Measurements from ENCODE around the gene FBXO36. TPM values are rescaled to one million over a fixed set of nuclear protein-coding genes. Genes with fewer than 3 reads are reported as not detected.
A peak's percentile ranks its signal among the peaks of the same experiment; 100 is the strongest.

The FBXO36 gene
- total RNA-seq, 4 donors from 2014 or later = 0.88 to 8.8 (median 5.4) TPM

DNA sequence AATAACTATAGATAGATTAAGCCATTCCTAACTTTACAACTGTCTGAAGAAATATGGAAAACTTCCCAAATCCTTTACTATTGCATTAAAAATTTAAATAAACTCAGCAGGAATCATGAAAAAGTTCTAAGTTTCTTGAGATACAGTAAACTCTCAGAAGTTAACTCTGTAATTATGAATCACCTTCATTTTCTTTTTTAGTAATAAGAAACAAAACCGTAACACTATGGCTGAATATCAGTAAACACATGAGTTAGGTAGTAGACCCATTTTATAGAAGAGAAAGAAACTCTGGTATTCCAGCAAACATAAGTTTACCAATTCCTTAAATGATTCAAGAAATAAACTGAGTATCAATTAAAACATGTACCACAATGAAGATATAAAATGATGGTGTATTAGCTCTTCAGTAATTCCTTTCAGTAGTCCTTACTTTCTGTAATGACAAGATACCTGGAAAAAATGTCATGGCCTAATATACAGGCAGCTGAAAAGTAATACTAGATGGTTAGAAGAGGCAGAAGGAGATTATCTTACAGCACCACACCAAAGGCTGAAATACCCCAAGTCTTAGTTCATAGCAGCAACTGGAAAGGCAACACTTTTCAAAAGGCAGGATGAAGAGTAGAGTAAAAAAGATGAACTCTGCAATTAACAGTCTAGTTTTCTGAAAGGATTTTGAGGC, 12.0 kb upstream of the FBXO36 start:
- Histone ChIP-seq H3K4me1 (peaks cover 0 to 12% of the 10 kb centered on the region in 2 donors), H3K27ac (no peak overlapping the region), H3K36me3 (no peaks in the 10 kb centered on the region), H3K9me3 (no peaks in the 10 kb centered on the region), H3K27me3 (no peaks in the 10 kb centered on the region), H3K4me3 (no peak overlapping the region)
- DNase-seq = no peak
- intact Hi-C loops (cut with DNase I; ENCODE audit: low total_unique reads) = no loop called here
- TF ChIP-seq POLR2A (IDR thresholded peaks at IDR 0.05) = no peak
- TF ChIP-seq, protein P1, sequence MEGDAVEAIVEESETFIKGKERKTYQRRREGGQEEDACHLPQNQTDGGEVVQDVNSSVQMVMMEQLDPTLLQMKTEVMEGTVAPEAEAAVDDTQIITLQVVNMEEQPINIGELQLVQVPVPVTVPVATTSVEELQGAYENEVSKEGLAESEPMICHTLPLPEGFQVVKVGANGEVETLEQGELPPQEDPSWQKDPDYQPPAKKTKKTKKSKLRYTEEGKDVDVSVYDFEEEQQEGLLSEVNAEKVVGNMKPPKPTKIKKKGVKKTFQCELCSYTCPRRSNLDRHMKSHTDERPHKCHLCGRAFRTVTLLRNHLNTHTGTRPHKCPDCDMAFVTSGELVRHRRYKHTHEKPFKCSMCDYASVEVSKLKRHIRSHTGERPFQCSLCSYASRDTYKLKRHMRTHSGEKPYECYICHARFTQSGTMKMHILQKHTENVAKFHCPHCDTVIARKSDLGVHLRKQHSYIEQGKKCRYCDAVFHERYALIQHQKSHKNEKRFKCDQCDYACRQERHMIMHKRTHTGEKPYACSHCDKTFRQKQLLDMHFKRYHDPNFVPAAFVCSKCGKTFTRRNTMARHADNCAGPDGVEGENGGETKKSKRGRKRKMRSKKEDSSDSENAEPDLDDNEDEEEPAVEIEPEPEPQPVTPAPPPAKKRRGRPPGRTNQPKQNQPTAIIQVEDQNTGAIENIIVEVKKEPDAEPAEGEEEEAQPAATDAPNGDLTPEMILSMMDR (IDR thresholded peaks at IDR 0.05) = no peak

DNA sequence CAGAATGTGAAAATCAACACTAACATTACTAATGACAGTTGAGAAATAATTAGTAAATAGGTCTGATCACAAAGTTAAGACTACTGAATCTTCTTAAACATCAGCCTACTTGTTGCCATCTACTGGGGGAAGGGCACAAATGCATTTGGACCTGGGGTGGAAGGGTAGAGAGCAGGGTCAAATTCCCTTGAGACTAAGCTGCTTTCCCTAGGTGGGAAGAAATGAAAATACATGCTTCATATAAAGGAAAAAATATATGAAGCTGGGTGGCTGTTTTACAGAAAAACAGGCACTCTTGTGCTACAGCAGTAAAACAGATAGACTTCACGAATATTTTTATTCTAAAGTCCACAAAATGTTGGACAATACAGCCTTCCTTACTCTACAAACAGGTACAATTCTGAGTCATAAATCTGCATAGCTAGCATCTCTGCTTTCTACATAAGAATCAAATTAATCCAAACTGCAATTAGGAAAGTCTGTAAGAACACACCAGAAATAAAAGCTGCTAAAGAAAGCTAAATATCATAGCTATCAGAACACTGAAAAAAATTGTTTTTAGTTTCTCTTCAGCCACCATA, 11.4 kb upstream of the FBXO36 start:
- intact Hi-C loops (cut with DNase I; ENCODE audit: low total_unique reads) = no loop called here
- H3K27me3 ChIP-seq = no peaks in the 10 kb centered on the region
- H3K4me3 ChIP-seq = no peak overlapping the region
- no peaks in the 10 kb centered on the region for H3K36me3 ChIP-seq
- peaks cover 0 to 12% of the 10 kb centered on the region in 2 donors for H3K4me1 ChIP-seq
- DNase-seq = no peak
- no peak overlapping the region for H3K27ac ChIP-seq
- no peaks in the 10 kb centered on the region for H3K9me3 ChIP-seq
- TF ChIP-seq, protein P1 (IDR thresholded peaks at IDR 0.05) = no peak
- TF ChIP-seq POLR2A (IDR thresholded peaks at IDR 0.05) = no peak

DNA sequence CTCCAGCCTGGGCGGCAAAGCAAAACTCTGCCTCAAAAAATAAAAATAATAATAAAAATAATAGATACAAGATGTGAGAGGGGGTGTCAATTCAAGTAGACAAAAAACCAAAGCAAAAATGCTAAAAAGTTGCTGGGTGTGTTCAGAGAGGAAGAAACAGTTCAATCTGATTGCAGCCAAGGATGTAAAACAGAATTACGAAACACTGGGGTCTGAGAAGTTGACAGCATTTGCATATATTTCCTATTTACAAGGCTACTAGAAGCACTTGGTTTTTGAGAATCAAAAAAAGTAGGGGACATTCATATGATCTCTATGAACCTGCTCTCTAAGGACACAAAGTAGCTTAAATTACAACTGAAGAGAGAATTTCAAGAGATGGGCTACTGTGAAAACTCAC, 8.1 kb upstream of the FBXO36 start:
- Histone ChIP-seq H3K27me3 (no peaks in the 10 kb centered on the region), H3K9me3 (no peaks in the 10 kb centered on the region), H3K4me3 (no peak overlapping the region), H3K36me3 (no peaks in the 10 kb centered on the region), H3K27ac (no peak overlapping the region), H3K4me1 (peaks cover 0 to 12% of the 10 kb centered on the region in 2 donors)
- TF ChIP-seq, protein P1 (IDR thresholded peaks at IDR 0.05) = no peak
- no peak for TF ChIP-seq POLR2A (IDR thresholded peaks at IDR 0.05)
- intact Hi-C loops (cut with DNase I; ENCODE audit: low total_unique reads) = no loop called here
- DNase-seq = no peak

DNA sequence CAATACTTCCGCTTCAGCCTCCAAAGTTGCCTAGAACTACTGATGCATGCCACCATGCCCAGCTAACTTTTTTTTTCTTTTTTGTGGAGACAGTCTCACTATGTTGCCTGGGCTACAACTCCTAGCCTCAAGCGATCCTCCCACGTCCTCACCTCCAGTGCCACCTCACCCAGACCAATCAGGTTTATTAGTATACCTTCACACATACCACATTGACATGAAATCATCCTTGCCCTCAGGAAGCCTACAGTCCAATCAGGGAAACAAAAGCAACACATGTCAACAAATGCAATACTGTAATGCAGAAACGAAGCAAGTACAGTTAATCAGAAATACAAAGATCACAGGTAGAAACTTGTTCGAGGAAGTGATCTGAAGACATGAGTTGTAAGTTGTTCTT, 4.5 kb upstream of the FBXO36 start:
- no peak overlapping the region for H3K4me3 ChIP-seq
- no peaks in the 10 kb centered on the region for H3K27me3 ChIP-seq
- no peak for DNase-seq
- peaks cover 0 to 7% of the 10 kb centered on the region in 2 donors for H3K4me1 ChIP-seq
- no peaks in the 10 kb centered on the region for H3K9me3 ChIP-seq
- H3K36me3 ChIP-seq = no peaks in the 10 kb centered on the region
- TF ChIP-seq, protein P1 (IDR thresholded peaks at IDR 0.05) = no peak
- no peak for TF ChIP-seq POLR2A (IDR thresholded peaks at IDR 0.05)
- intact Hi-C loops (cut with DNase I; ENCODE audit: low total_unique reads) = no loop called here
- no peak overlapping the region for H3K27ac ChIP-seq

DNA sequence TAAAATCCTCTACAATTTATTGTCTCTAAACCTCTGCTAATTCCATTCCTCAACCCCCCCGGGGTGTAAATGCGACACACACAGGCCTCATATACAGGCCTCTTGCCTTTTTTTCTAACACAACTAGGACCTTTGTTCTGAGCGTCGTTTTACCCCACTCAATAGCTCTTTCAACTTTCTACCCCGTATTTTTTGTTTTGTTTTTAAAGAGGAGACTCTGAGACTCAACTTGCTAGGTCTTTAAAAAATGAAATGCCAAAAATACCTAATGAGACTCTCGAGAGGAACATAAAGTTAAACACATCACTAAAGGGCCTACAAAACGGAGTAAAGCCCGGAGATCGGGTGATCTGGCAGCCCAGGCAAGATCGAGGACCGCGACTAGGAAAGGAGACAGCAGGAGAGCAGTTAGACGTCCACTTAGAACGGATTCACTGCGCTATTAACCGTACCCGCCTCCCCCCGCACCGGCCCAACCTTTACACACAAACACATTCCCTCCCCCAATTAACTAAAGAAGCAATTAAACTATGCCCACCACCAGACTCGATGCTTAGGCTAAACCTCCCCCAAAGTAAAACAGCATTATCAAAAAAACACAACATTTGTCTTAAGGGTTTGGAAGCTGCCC, 2.2 kb upstream of the FBXO36 start:
- intact Hi-C loops (cut with DNase I; ENCODE audit: low total_unique reads) = no loop called here
- TF ChIP-seq, protein P1 (IDR thresholded peaks at IDR 0.05) = no peak
- TF ChIP-seq POLR2A (IDR thresholded peaks at IDR 0.05) = no peak
- H3K27me3 ChIP-seq = no peaks in the 10 kb centered on the region
- DNase-seq = no peak
- H3K4me1 ChIP-seq = peaks cover 0 to 1% of the 10 kb centered on the region in 2 donors
- no peaks in the 10 kb centered on the region for H3K9me3 ChIP-seq
- no peaks in the 10 kb centered on the region for H3K36me3 ChIP-seq
- H3K4me3 ChIP-seq = peak overlapping the region; percentile 63 to 95
- peak overlapping the region; percentile 93 to 99 for H3K27ac ChIP-seq
